ENCODE results near the gene ALKBH1. TPM values are rescaled to one million over a fixed set of nuclear protein-coding genes. Genes with fewer than 3 reads are reported as not detected.
"Not testable (repeated sequence)": the region's sequence is repeated elsewhere in the genome, so short reads cannot be mapped to it uniquely, and the experiment has no call there.

Gene ALKBH1
- polyA plus RNA-seq, 1 donor (not counting 4 experiments of a cell fraction or from before 2014, with no cell fraction given) = 13.0 TPM

GRCh38 chr14:77752266-77752665 lies 44.4 kb upstream of the ALKBH1 start:
- no peak overlapping the region for H2AFZ ChIP-seq (ENCODE audit: control insufficient read depth, low read length)
- DNase-seq (ENCODE audit: low read depth, low spot score) (no peak), FAIRE-seq (no peak)
- no peaks in the 10 kb centered on the region for H3K27me3 ChIP-seq (ENCODE audit: control insufficient read depth, extremely low read depth, insufficient read depth, low read length)
- no peak for TF ChIP-seq CTCF (optimal IDR thresholded peaks at IDR 0.05 in 1 of 3, IDR thresholded peaks at IDR 0.05 in 1 of 3, conservative IDR thresholded peaks at IDR 0.05 in 1 of 3; ENCODE audit: extremely low read depth in 1 of 3, insufficient read depth in 2 of 3, low read length in 3 of 3)
- TF ChIP-seq EZH2 (IDR thresholded peaks at IDR 0.05; ENCODE audit: low read length) = no peak
- H3K4me2 ChIP-seq (ENCODE audit: control insufficient read depth, extremely low read depth, insufficient read depth, low read depth, low read length) = no peak overlapping the region
- H3K9me3 ChIP-seq (ENCODE audit: control insufficient read depth, low read depth, low read length) = no peaks in the 10 kb centered on the region
- H3K4me1 ChIP-seq (ENCODE audit: control insufficient read depth, extremely low read depth, insufficient read depth, low read length) = no peaks in the 10 kb centered on the region
- H3K27ac ChIP-seq (ENCODE audit: control insufficient read depth, insufficient read depth, low read length) = no peak overlapping the region
- no peak overlapping the region for H3K9ac ChIP-seq (ENCODE audit: control insufficient read depth, extremely low read depth, insufficient read depth, low read length)
- H3K4me3 ChIP-seq (ENCODE audit: control insufficient read depth in 2 of 3, extremely low read depth in 1 of 3, insufficient read depth in 2 of 3, low read depth in 1 of 3, low read length in 3 of 3) = no peak overlapping the region
- dilution Hi-C loops (cut with MboI; ENCODE audit: extremely low pct_ligation_motif_present, low sequenced_read_pairs) = no loop called here
- no peaks in the 10 kb centered on the region for H4K20me1 ChIP-seq (ENCODE audit: control insufficient read depth, extremely low read depth, insufficient read depth, low read length)
- peaks cover 45% of the 10 kb centered on the region for H3K79me2 ChIP-seq (ENCODE audit: control insufficient read depth, insufficient read depth, low read length)
- no peaks in the 10 kb centered on the region for H3K9me1 ChIP-seq (ENCODE audit: control insufficient read depth, extremely low read depth, insufficient read depth, low read length)
- peaks cover 11 to 20% of the 10 kb centered on the region in 2 experiments for H3K36me3 ChIP-seq (ENCODE audit: control insufficient read depth in 2 of 2, extremely low read depth in 1 of 2, insufficient read depth in 2 of 2, low read length in 2 of 2)

GRCh38 chr14:77747425-77747824 lies 39.6 kb upstream of the ALKBH1 start:
- H3K9me1 ChIP-seq (ENCODE audit: control insufficient read depth, extremely low read depth, insufficient read depth, low read length); H3K9me3 ChIP-seq (ENCODE audit: control insufficient read depth, low read depth, low read length); H3K4me1 ChIP-seq (ENCODE audit: control insufficient read depth, extremely low read depth, insufficient read depth, low read length); DNase-seq (ENCODE audit: low read depth, low spot score); H3K27ac ChIP-seq (ENCODE audit: control insufficient read depth, insufficient read depth, low read length); H3K27me3 ChIP-seq (ENCODE audit: control insufficient read depth, extremely low read depth, insufficient read depth, low read length); H3K4me3 ChIP-seq (ENCODE audit: control insufficient read depth in 2 of 3, extremely low read depth in 1 of 3, insufficient read depth in 2 of 3, low read depth in 1 of 3, low read length in 3 of 3); H3K9ac ChIP-seq (ENCODE audit: control insufficient read depth, extremely low read depth, insufficient read depth, low read length); H2AFZ ChIP-seq (ENCODE audit: control insufficient read depth, low read length); FAIRE-seq; H4K20me1 ChIP-seq (ENCODE audit: control insufficient read depth, extremely low read depth, insufficient read depth, low read length); dilution Hi-C loops (cut with MboI; ENCODE audit: extremely low pct_ligation_motif_present, low sequenced_read_pairs); H3K4me2 ChIP-seq (ENCODE audit: control insufficient read depth, extremely low read depth, insufficient read depth, low read depth, low read length): not testable (repeated sequence)
- Histone ChIP-seq H3K79me2 (ENCODE audit: control insufficient read depth, insufficient read depth, low read length) (peaks cover 28% of the 10 kb centered on the region), H3K36me3 (ENCODE audit: control insufficient read depth in 2 of 2, extremely low read depth in 1 of 2, insufficient read depth in 2 of 2, low read length in 2 of 2) (peaks cover 14 to 18% of the 10 kb centered on the region in 2 experiments)

- H4K20me1 ChIP-seq (ENCODE audit: control insufficient read depth, extremely low read depth, insufficient read depth, low read length) = no peaks in the 10 kb centered on the region
- H3K27me3 ChIP-seq (ENCODE audit: control insufficient read depth, extremely low read depth, insufficient read depth, low read length) = no peaks in the 10 kb centered on the region
- TF ChIP-seq EZH2 (IDR thresholded peaks at IDR 0.05; ENCODE audit: low read length) (no peak), CTCF (optimal IDR thresholded peaks at IDR 0.05 in 1 of 3, IDR thresholded peaks at IDR 0.05 in 1 of 3, conservative IDR thresholded peaks at IDR 0.05 in 1 of 3; ENCODE audit: extremely low read depth in 1 of 3, insufficient read depth in 2 of 3, low read length in 3 of 3) (no peak)
- no peak overlapping the region for H3K9ac ChIP-seq (ENCODE audit: control insufficient read depth, extremely low read depth, insufficient read depth, low read length)
- no peaks in the 10 kb centered on the region for H3K9me1 ChIP-seq (ENCODE audit: control insufficient read depth, extremely low read depth, insufficient read depth, low read length)
- dilution Hi-C loops (cut with MboI; ENCODE audit: extremely low pct_ligation_motif_present, low sequenced_read_pairs) = no loop called here
- no peak overlapping the region for H2AFZ ChIP-seq (ENCODE audit: control insufficient read depth, low read length)
- H3K79me2 ChIP-seq (ENCODE audit: control insufficient read depth, insufficient read depth, low read length) = peaks cover 29% of the 10 kb centered on the region
- H3K4me3 ChIP-seq (ENCODE audit: control insufficient read depth in 2 of 3, extremely low read depth in 1 of 3, insufficient read depth in 2 of 3, low read depth in 1 of 3, low read length in 3 of 3) = no peak overlapping the region
- FAIRE-seq = no peak
- no peak overlapping the region for H3K4me2 ChIP-seq (ENCODE audit: control insufficient read depth, extremely low read depth, insufficient read depth, low read depth, low read length)
- no peaks in the 10 kb centered on the region for H3K9me3 ChIP-seq (ENCODE audit: control insufficient read depth, low read depth, low read length)
- peaks cover 15 to 16% of the 10 kb centered on the region in 2 experiments for H3K36me3 ChIP-seq (ENCODE audit: control insufficient read depth in 2 of 2, extremely low read depth in 1 of 2, insufficient read depth in 2 of 2, low read length in 2 of 2)
- H3K27ac ChIP-seq (ENCODE audit: control insufficient read depth, insufficient read depth, low read length) = no peak overlapping the region
- no peak for DNase-seq (ENCODE audit: low read depth, low spot score)
- no peaks in the 10 kb centered on the region for H3K4me1 ChIP-seq (ENCODE audit: control insufficient read depth, extremely low read depth, insufficient read depth, low read length)
Measured at GRCh38 chr14:77746064-77746702, 38.4 kb upstream of the ALKBH1 start.
